ENCODE measurements around the gene TFPI. TPM values are rescaled to one million over a fixed set of nuclear protein-coding genes. Genes with fewer than 3 reads are reported as not detected.
A peak's percentile ranks its signal among the peaks of the same experiment; 100 is the strongest.

Gene TFPI
- total RNA-seq, 1 experiment from 2014 or later, result 8.4 TPM

DNA sequence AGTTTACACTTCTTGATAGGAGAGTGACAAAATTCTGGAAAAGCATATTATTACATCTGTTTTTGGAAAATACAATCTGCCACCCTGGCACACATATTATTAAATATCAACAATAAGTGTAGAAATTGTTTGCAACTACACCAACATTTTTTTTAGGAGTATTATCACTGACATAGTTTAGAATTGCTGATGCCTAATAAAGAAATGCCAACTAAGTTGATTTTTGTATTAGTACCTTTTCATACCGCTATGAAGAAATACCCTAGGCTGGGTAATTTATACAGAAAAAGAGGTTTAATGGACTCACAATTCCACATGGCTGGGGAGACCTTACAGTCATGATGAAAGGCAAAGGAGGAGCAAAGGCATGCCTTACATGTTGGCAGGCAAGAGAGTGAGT, 35.9 kb upstream of the TFPI start (continued):
- no peak for TF ChIP-seq NR3C1 (CRISPR knock-in tag; conservative IDR thresholded peaks at IDR 0.05; ENCODE audit: low read depth)

- ChIA-PET CTCF (interaction anchor here (2.5 kb wide), 1 partner anchor 86 kb away, joined by 13 read pairs; no protein-coding TSS in a partner anchor), POLR2A (no interaction called here)
- no peak overlapping the region for H3K4me3 Mint-ChIP-seq
- ATAC-seq (no peak), DNase-seq (ENCODE audit: low spot score) (no peak)
- H3K4me1 Mint-ChIP-seq, result peaks cover 13% of the 10 kb centered on the region
- H3K27me3 Mint-ChIP-seq (ENCODE audit: low read depth), result peaks cover 6% of the 10 kb centered on the region; the same call in 1 of the 2 replicates
- H3K36me3 Mint-ChIP-seq, result peaks cover 4% of the 10 kb centered on the region
- no peak overlapping the region for H3K27ac Mint-ChIP-seq
- H3K9me3 Mint-ChIP-seq, result peaks cover 17% of the 10 kb centered on the region
- TF ChIP-seq ZNF671 (CRISPR knock-in tag; IDR thresholded peaks at IDR 0.05), result no peak
- TF ChIP-seq GABPB1 (CRISPR knock-in tag; IDR thresholded peaks at IDR 0.05), result peak; percentile 45; the same call in 1 of the 2 replicates
- no peak for TF ChIP-seq PRRX2 (CRISPR knock-in tag; IDR thresholded peaks at IDR 0.05)
- no peak for TF ChIP-seq IRF1 (CRISPR knock-in tag; IDR thresholded peaks at IDR 0.05)
These were observed 31.9 kb upstream of the TFPI start for GRCh38 chr2:187586011-187586641.

- TF ChIP-seq ZNF263 (CRISPR knock-in tag; IDR thresholded peaks at IDR 0.05; ENCODE audit: low read depth) (no peak), ZSCAN18 (CRISPR knock-in tag; IDR thresholded peaks at IDR 0.05) (no peak), RELA (CRISPR knock-in tag; IDR thresholded peaks at IDR 0.05; ENCODE audit: borderline replicate concordance) (no peak), CTCF (IDR thresholded peaks at IDR 0.05) (peak; percentile 80), GABPB1 (CRISPR knock-in tag; IDR thresholded peaks at IDR 0.05) (no peak), TEAD4 (CRISPR knock-in tag; IDR thresholded peaks at IDR 0.05) (no peak)
- no peaks in the 10 kb centered on the region; the same call in 1 of the 2 replicates for H3K27me3 Mint-ChIP-seq (ENCODE audit: low read depth)
- CTCF ChIA-PET, result interaction anchor here (0.6 to 7.2 kb wide), 23 partner anchors 8 to 710 kb away, joined by 3 to 195 read pairs (median 3); partner anchors contain the start of gene GULP1
- H3K4me1 Mint-ChIP-seq, result peaks cover 16% of the 10 kb centered on the region
- H3K36me3 Mint-ChIP-seq, result no peaks in the 10 kb centered on the region
- DNase-seq (ENCODE audit: low spot score) (no peak), ATAC-seq (no peak)
- POLR2A ChIA-PET, result no interaction called here
- H3K9me3 Mint-ChIP-seq, result 0 out of 2 replicates have a peak, but pooled peaks cover 3% of the 10 kb centered on the region
- H3K4me3 Mint-ChIP-seq, result no peak overlapping the region
- H3K27ac Mint-ChIP-seq, result no peak overlapping the region
These were observed 27.1 kb upstream of the TFPI start for GRCh38 chr2:187581125-187581896.

DNA sequence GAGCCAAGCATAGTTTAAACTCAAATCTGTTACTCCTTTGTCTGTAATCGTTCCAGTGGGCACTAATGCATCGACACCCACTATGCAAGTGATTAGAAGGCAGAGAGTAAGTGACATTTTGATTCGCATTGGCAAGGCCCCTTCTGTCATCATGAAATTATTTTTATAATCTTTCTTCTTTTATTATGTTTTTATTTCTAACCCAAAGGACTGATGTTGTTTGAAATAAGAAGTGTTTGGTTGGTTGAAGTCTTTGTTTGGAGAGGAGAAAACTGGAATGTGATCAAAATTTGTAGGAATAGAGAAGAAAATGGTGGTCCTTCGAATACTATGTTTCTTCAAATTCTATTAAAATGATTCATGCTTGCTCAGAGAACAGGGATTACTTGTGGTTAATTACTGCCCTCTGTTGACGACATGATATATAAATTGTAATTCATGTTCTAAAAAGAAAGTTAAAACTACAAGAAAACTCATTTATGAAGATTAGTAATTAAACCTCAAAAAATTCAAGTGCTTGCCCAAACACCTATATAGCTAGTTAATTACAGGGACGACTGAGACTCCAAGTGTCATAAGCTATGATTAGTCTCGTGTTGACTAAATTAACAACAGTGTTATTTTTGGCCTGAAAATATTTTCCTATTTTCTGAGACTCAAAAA, 26.4 kb upstream of the TFPI start:
- H3K9me3 Mint-ChIP-seq, result 0 out of 2 replicates have a peak, but pooled peaks cover 3% of the 10 kb centered on the region
- peaks cover 21% of the 10 kb centered on the region for H3K4me1 Mint-ChIP-seq
- H3K27ac Mint-ChIP-seq, result no peak overlapping the region; the same call in 1 of the 2 replicates
- ChIA-PET POLR2A (no interaction called here), CTCF (interaction anchor here (0.8 to 7.2 kb wide), 10 partner anchors 13 to 718 kb away, joined by 3 to 195 read pairs (median 4); partner anchors contain the start of genes CALCRL and GULP1)
- ATAC-seq, result peak; percentile 47
- H3K27me3 Mint-ChIP-seq (ENCODE audit: low read depth), result no peaks in the 10 kb centered on the region; the same call in 1 of the 2 replicates
- no peak overlapping the region for H3K4me3 Mint-ChIP-seq
- H3K36me3 Mint-ChIP-seq, result no peaks in the 10 kb centered on the region
- DNase-seq (ENCODE audit: low spot score), result no peak
- TF ChIP-seq SMAD4 (CRISPR knock-in tag; IDR thresholded peaks at IDR 0.05), result no peak
- TF ChIP-seq, protein P1, sequence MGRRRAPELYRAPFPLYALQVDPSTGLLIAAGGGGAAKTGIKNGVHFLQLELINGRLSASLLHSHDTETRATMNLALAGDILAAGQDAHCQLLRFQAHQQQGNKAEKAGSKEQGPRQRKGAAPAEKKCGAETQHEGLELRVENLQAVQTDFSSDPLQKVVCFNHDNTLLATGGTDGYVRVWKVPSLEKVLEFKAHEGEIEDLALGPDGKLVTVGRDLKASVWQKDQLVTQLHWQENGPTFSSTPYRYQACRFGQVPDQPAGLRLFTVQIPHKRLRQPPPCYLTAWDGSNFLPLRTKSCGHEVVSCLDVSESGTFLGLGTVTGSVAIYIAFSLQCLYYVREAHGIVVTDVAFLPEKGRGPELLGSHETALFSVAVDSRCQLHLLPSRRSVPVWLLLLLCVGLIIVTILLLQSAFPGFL (CRISPR knock-in tag; IDR thresholded peaks at IDR 0.05; ENCODE audit: borderline replicate concordance), result no peak
- TF ChIP-seq, protein P2, sequence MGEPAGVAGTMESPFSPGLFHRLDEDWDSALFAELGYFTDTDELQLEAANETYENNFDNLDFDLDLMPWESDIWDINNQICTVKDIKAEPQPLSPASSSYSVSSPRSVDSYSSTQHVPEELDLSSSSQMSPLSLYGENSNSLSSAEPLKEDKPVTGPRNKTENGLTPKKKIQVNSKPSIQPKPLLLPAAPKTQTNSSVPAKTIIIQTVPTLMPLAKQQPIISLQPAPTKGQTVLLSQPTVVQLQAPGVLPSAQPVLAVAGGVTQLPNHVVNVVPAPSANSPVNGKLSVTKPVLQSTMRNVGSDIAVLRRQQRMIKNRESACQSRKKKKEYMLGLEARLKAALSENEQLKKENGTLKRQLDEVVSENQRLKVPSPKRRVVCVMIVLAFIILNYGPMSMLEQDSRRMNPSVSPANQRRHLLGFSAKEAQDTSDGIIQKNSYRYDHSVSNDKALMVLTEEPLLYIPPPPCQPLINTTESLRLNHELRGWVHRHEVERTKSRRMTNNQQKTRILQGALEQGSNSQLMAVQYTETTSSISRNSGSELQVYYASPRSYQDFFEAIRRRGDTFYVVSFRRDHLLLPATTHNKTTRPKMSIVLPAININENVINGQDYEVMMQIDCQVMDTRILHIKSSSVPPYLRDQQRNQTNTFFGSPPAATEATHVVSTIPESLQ (CRISPR knock-in tag; IDR thresholded peaks at IDR 0.05), result no peak
- no peak for TF ChIP-seq MLX (CRISPR knock-in tag; IDR thresholded peaks at IDR 0.05)
- TF ChIP-seq ATF2 (CRISPR knock-in tag; IDR thresholded peaks at IDR 0.05; ENCODE audit: borderline replicate concordance, low read depth), result no peak
